ENCODE results near the gene RLN3. TPM values are rescaled to one million over a fixed set of nuclear protein-coding genes. Genes with fewer than 3 reads are reported as not detected.

Gene RLN3
- total RNA-seq, 4 donors from 2014 or later: not detected

GRCh38 chr19:13995017-13995728 lies 32.8 kb upstream of the RLN3 start:
- Histone ChIP-seq H3K9me3 (peaks cover 0 to 6% (median 0%) of the 10 kb centered on the region in 4 donors), H3K4me3 (no peak overlapping the region), H3K4me1 (peaks cover 0 to 7% (median 2%) of the 10 kb centered on the region in 4 donors), H3K27me3 (no peaks in the 10 kb centered on the region), H3K27ac (replicated peaks in 1 of 4) (no peak overlapping the region), H3K36me3 (peaks cover 0 to 49% (median 35%) of the 10 kb centered on the region in 4 donors)
- 66% methylated on average over 8 of the region's 13 CpGs for WGBS
- no peak for DNase-seq (ENCODE audit: extremely low spot score)
- TF ChIP-seq POLR2A (IDR thresholded peaks at IDR 0.05; ENCODE audit: low read depth) (no peak), EP300 (IDR thresholded peaks at IDR 0.05) (no peak), CTCF (IDR thresholded peaks at IDR 0.05) (no peak), POLR2AphosphoS5 (IDR thresholded peaks at IDR 0.05) (no peak)
- intact Hi-C loops (cut with DNase I): no loop called here

GRCh38 chr19:13995878-13996765 lies 31.8 kb upstream of the RLN3 start:
- TF ChIP-seq EP300 (IDR thresholded peaks at IDR 0.05): no peak
- TF ChIP-seq POLR2A (IDR thresholded peaks at IDR 0.05; ENCODE audit: low read depth): no peak
- TF ChIP-seq CTCF (IDR thresholded peaks at IDR 0.05): no peak
- no peak for TF ChIP-seq POLR2AphosphoS5 (IDR thresholded peaks at IDR 0.05)
- intact Hi-C loops (cut with DNase I): no loop called here
- peaks cover 0 to 7% (median 2%) of the 10 kb centered on the region in 4 donors for H3K4me1 ChIP-seq
- peaks cover 0 to 42% (median 31%) of the 10 kb centered on the region in 4 donors for H3K36me3 ChIP-seq
- WGBS: 93% methylated on average over 14 of the region's 14 CpGs
- H3K9me3 ChIP-seq: peaks cover 0 to 6% (median 0%) of the 10 kb centered on the region in 4 donors
- no peak for DNase-seq (ENCODE audit: extremely low spot score)
- H3K27ac ChIP-seq (replicated peaks in 1 of 4): no peak overlapping the region
- no peak overlapping the region for H3K4me3 ChIP-seq
- no peaks in the 10 kb centered on the region for H3K27me3 ChIP-seq

GRCh38 chr19:13996928-13997630 lies 30.9 kb upstream of the RLN3 start:
- peaks cover 0 to 33% (median 24%) of the 10 kb centered on the region in 4 donors for H3K36me3 ChIP-seq
- 94% methylated on average over 19 of the region's 22 CpGs for WGBS
- peaks cover 0 to 6% (median 0%) of the 10 kb centered on the region in 4 donors for H3K9me3 ChIP-seq
- TF ChIP-seq POLR2A (IDR thresholded peaks at IDR 0.05; ENCODE audit: low read depth) (no peak), EP300 (IDR thresholded peaks at IDR 0.05) (no peak), CTCF (IDR thresholded peaks at IDR 0.05) (no peak), POLR2AphosphoS5 (IDR thresholded peaks at IDR 0.05) (no peak)
- H3K4me3 ChIP-seq: no peak overlapping the region
- H3K27ac ChIP-seq (replicated peaks in 1 of 4): no peak overlapping the region
- H3K4me1 ChIP-seq: peaks cover 0 to 7% (median 2%) of the 10 kb centered on the region in 4 donors
- no peak for DNase-seq (ENCODE audit: extremely low spot score)
- intact Hi-C loops (cut with DNase I): no loop called here
- no peaks in the 10 kb centered on the region for H3K27me3 ChIP-seq

- Histone ChIP-seq H3K27me3 (no peaks in the 10 kb centered on the region), H3K36me3 (peaks cover 0 to 28% (median 19%) of the 10 kb centered on the region in 4 donors), H3K4me1 (peaks cover 3 to 11% (median 5%) of the 10 kb centered on the region in 4 donors), H3K4me3 (no peak overlapping the region), H3K9me3 (peaks cover 0 to 6% (median 0%) of the 10 kb centered on the region in 4 donors), H3K27ac (replicated peaks in 1 of 4) (no peak overlapping the region)
- no peak for DNase-seq (ENCODE audit: extremely low spot score)
- intact Hi-C loops (cut with DNase I): no loop called here
- 86% methylated on average over 1 of the region's 6 CpGs for WGBS
- TF ChIP-seq EP300 (IDR thresholded peaks at IDR 0.05) (no peak), CTCF (IDR thresholded peaks at IDR 0.05) (no peak), POLR2AphosphoS5 (IDR thresholded peaks at IDR 0.05) (no peak), POLR2A (IDR thresholded peaks at IDR 0.05; ENCODE audit: low read depth) (no peak)
Observed at GRCh38 chr19:13997631-13997962, 30.4 kb upstream of the RLN3 start.

Measured in esophagus muscularis mucosa (tissue), 4 donors.